Activated T-helper 1 cell treated with anti-CD3 and anti-CD28 coated beads, Interleukin-2, amount 50 U/mL, for 16 hours (primary cell): ENCODE measurements around the gene LRRC27.

Experiments used
- DNase-seq, 2 donors: peaks; one replicate each; pipeline ENCODE4 v3.0.0-alpha.2; 2020; ENCODE audit warnings: low read depth in 1 of 2, low spot score in 1 of 2

The LRRC27 gene

DNA sequence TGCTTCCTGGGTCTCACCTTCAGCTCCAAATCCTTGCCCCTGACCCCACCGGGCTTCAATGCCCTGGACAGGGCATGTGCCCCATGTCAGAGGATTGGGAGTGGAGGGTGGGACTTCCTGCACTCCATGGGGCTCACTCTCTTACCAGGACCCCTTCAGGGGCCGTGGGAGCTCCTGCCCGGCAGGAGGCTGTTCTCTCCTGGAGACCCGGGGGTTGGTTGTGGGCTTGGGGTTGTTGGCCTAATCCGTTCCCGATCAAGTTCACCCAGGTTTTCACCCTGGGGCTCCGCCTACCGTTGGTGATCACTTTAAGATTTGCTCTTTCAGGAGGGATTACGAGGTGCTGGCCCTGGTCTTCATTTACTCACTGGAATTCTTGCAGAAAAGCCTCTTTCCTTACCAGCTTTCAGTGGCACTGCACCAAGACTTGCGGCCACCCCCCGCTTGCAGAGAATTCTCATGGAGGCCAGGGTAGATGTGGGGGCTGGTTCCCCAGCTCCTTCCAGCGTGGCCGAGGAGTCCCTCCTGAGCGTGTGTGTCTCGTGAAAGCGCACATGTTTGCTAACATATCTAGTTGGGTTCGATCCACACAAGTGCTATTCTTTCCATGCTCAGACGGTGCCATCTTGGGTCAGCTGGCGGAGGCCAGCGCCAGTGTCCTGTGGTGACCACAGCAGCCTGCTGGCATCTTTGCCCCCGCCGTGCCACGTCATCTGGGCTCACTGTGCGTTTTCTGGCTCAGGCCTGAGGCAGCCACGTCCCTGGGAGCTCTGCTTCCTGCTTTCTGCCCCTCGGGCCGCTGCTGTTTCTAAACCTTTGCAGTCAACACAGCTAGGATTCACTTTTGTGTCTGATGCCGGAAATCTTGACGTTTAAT is 80.6 kb downstream of the LRRC27 start:
- DNase-seq: no peak

- no peak for DNase-seq
Observed at GRCh38 chr10:132413226-132414205, 81.5 kb downstream of the LRRC27 start.

DNA sequence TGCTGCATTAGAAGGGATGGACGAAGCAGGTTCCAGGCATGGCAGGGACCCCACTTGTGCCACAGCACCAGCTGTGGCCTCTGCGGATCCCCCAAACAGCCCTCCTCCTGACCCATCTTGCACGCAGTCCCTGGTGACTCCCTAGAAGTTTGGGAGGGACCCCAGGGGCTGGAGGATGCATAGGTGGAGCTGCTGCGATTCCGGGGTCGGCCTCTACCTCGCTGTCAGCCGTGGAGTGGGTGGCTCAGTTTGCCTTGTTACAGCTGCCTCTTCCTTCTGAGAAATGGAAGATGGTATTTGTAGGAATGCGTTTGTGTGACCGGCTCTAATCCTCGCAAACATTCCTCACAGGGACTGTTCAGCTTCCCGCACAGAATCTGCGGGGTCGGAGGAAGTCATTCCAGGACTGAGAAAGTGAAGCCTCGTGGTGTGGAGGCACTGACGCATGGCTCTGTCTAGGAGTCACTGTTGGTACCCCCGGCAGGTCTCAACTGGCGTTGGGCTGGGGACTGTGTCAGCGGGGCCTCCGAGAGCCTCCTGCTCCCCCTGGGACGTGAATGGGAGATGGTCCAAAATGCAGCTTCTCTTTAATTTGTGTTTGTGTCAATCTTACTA is 82.5 kb downstream of the LRRC27 start:
- no peak for DNase-seq

DNA sequence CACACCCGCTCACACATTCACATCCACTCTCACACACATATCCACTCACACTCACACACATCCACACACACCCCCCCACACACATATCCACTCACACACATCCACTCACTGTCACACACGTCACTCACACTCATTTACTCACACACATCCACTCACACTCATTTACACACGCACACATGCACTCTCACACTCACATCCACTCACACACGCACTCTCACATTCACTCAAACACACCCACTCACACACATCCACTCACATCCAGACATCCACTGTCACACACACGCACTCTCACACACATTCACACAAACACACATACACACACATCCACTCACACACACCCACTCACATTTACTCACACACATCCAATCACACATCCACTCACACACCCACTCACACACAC is 83.3 kb downstream of the LRRC27 start:
- no peak for DNase-seq

DNA sequence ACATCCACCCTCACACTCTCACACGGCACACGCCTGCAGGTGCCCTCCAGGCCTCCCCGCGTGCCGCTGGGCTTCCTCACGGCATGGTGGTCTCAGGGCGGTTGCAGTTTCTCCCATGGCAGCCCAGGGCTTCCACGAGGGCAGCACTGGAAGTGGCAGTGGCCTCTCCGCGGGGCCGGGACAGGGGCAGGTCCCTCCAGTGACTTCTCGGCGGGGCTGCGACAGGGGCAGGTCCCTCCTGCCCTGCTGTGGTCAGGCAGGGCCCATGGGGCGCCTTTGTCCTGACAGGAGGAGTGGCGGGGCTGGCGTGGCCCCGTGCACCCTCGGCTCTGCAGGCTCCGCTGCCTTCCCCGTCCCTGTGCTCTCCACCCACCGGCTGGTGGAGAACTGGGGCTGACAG is 84.0 kb downstream of the LRRC27 start:
- no peak for DNase-seq

- DNase-seq: no peak
Observed at GRCh38 chr10:132416566-132417256, 84.7 kb downstream of the LRRC27 start.

- no peak for DNase-seq
Observed at GRCh38 chr10:132417257-132417910, 85.4 kb downstream of the LRRC27 start.

DNA sequence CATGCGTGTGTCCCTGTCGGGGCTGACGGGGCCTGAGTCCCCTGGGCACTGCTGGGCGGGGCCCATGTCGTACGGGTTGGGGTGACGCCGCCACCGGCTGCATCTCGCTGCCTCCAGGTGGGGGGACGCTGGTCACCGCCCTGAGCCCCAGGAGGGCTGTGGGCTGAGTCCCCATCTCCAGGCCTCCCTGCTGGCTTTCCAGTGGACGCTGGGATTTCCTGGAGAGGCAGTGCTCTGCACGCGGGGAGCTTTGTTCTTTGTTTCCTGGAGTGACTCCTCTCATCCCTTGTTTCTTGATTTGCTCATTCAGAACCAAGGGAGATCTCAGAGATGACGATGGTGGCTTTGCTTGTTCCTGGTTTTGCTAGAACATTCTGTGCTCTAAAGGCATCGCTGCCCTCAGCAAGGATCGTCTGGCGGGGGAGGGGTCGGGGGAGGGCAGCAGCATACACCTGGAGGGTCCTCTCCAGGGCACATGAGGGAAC is 86.0 kb downstream of the LRRC27 start:
- no peak for DNase-seq

GRCh38 chr10:132418527-132419416 is 86.8 kb downstream of the LRRC27 start:
- no peak for DNase-seq

DNA sequence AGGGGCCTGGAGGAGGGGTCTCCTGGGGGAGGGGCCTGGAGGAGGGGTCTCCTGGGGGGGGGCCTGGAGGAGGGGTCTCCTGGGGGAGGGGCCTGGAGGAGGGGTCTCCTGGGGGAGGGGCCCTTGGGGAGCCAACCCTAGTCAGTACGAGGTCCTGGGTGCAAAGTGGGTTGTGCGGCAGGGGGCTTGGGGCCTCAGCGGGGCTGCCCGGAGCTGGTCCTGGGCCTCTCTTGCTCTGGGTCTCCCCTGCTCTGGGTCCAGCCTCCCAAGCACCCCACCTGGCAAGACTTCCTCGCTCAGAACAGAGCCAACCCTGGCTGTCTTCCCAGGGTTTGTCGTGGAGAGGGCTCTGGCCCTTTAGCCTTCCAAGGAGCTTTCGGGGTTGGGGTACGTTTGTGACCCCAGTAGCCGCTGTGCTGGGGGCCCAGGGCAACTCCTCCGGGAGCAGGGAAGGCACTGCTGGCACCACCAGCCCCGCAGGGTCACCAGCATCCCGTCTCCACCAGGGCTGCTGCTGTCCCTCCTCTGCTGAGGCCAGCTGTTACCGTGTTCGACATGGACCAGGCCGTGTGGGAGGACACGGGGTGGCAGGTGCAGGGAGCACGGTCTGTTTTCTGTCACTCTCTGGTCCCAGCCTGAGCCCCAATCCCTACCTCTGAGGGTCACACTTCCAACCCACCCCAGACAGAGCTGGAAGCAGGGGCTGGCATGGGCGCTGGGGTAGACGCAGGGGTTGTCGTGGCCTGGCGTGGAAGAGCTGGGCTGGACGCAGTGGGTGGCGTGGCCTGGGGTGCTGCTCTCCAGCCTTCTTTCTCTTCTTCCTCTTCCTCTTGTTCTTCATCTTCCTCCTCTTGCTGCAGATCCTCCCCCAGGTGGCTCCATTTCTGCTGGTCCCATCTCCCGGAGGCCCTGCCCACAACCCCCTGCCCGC is 87.8 kb downstream of the LRRC27 start:
- no peak for DNase-seq

DNA sequence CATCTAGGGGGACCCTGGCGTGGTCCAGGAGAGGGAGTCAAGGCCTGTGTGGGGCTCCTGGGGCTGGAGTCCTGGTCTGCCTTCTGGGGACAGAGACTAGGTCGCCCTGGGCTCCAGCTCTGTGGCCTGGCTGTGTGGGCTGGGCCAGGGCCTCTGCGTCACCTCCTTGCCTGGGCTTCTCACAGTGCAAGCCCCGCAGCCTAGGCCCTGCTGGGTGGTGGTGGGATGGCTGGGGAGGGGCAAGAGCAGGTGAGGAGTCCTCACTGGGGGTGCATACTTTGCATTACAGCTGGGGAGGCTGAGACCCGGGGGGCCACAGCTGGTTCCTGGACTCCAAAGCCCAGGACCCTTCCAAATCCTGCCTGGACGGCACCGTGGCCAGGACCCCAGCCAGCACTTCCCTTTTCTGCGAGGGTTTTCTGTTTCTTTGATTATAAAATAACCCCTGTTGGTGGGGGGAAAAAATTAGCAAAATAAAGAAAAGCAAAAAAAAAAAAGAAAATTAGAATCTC is 88.5 kb downstream of the LRRC27 start:
- DNase-seq: no peak

DNA sequence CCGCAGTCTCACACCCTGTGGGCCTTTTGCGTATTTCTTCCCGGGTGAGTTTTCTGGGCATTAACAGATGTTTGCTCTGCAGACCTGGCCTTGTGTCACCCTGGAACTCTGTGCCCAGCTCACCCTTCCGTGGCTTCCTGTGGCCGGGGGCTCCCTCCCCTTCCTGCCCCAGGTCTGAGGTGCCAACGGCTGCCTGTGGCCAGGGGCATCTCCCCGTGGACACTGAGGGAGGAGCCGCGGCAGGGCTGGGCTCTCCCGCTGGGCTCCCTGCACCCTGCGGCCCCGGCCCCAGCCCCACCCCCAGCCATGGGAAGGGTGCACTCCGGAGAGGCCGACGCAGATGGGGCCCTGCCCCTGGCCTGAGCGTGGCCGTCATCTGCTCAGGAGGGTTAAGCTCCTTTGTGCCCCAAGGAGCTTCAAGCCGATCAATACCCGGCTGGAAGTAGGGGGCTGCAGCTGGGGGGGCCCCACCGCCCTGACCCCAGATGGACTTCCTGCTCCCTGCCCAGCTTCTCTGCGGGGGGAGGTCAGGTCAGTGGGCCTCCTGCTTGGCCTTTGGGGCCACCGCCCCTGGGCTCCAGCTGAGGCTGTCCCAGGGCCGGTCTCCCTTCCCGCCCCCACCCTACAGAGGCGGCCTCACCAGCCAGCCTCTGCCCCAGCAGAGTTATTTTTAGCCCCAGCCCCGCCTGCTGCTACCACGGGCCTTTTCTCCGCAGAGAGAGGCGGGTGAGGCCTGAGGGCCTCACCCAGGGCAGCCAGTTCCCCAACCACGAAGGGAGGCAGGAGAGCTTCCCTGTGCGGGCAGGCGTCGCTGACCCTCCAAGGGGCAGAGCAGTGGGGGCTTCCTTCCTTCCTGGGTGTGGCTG is 89.2 kb downstream of the LRRC27 start:
- DNase-seq: no peak

GRCh38 chr10:132421847-132422751 is 90.1 kb downstream of the LRRC27 start:
- no peak for DNase-seq

GRCh38 chr10:132422903-132423825 is 91.2 kb downstream of the LRRC27 start:
- DNase-seq: no peak
